ENCODE measurements around the gene DIRAS1. TPM values are rescaled to one million over a fixed set of nuclear protein-coding genes. Genes with fewer than 3 reads are reported as not detected.

DIRAS1 gene, protein sequence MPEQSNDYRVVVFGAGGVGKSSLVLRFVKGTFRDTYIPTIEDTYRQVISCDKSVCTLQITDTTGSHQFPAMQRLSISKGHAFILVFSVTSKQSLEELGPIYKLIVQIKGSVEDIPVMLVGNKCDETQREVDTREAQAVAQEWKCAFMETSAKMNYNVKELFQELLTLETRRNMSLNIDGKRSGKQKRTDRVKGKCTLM
- 8.1 TPM for polyA plus RNA-seq (2013, experiment 1 of 2; ENCODE audit: insufficient read length)
- 7.6 TPM for polyA plus RNA-seq (2013, experiment 2 of 2; ENCODE audit: insufficient read length)

DNA sequence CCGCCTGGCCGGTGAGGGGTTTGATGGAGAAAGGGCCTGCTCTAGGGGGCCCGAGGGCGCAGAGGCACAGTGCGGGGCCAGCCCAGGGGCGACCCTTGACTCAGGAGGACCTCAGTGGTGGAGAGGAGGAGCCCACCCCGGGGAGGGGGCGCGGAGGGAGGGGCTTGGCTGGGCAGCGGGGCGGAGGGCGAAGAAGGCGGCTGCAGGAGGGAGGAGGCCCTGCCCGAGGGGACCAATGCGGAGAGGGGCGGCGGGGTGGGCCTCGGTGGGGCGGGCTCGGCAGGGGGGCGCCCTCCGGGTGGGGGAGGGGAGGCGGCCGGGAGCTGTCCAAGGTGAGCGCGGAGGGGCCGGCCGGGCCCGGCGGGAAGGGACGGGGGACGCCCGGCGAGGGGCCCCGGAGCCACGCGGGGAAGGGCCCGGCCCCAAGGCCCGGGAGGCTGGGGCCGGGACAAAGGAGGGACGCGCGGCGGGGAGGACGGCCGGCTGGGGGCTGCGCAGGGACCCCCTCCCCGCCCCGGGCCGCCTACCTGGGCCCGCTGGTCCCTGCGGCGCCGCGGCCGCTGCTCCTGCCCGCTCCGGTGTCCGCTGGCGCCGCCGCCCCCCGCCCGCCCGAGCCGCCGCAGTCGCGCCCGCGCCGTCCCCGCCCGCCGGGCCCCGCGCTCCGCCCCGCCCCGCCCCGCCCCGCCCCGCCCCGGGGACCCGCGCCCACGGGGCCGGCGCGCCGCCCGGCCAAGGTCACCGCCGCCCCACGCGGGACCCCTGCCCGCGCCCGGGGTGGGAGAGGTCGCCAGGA lies at the start of gene DIRAS1:
Gene DIRAS1, minus strand, starts transcription at position 596 of the 793 bp plus-strand sequence. CDS start 3,566 bp downstream, outside the sequence.
- DNase-seq: no peak

- no peak for DNase-seq
These were observed 49.2 kb upstream of the DIRAS1 start for GRCh38 chr19:2770055-2771013.

- DNase-seq: no peak
These were observed 48.0 kb upstream of the DIRAS1 start for GRCh38 chr19:2769218-2769617.

- DNase-seq: no peak
These were observed 47.4 kb upstream of the DIRAS1 start for GRCh38 chr19:2768365-2769132.

DNA sequence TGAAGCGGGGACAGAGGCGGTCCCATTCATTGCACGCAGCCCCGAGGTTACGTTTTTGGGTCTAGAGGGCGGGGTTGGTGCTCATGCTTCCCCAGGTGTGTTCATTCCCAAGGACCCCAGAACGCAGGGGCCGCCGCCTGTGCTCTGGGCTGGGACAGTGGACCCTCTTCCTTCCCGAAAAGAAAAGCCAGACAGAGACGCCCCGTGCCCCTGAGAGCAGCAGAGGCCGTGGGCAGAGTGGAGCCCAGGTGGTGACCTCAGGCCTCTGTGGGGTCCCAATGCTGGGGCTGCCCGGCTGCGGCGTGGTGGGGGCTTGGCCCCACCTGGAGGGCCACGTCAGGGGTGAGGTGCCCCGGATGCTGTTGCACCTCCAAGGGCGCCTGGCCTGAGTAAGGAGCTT lies 46.5 kb upstream of the DIRAS1 start:
- DNase-seq: no peak

- DNase-seq: no peak
These were observed 45.6 kb upstream of the DIRAS1 start for GRCh38 chr19:2766594-2767372.

- no peak for DNase-seq
These were observed 44.2 kb upstream of the DIRAS1 start for GRCh38 chr19:2765376-2765775.

GRCh38 chr19:2764945-2765344 lies 43.8 kb upstream of the DIRAS1 start:
- DNase-seq: no peak

DNA sequence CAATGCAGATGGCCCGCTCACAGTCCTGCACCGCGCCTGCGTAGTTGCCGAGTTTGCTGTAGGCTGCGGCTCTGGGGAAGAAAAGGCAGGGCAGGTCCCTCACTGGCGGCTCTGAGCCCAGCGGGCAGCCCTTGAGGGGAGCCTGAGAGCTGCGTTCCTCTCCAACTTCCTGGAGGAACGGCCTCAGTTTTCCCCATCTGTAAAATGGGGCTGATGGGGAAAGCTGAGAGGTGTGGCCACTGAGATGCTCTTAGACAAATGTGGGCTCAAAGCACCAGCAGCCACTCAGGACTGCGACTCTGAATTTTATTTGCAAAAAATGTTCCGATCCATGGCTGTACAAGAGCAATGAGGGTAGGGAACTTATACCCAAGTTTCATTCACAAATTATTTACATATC lies 42.5 kb upstream of the DIRAS1 start:
- no peak for DNase-seq

DNA sequence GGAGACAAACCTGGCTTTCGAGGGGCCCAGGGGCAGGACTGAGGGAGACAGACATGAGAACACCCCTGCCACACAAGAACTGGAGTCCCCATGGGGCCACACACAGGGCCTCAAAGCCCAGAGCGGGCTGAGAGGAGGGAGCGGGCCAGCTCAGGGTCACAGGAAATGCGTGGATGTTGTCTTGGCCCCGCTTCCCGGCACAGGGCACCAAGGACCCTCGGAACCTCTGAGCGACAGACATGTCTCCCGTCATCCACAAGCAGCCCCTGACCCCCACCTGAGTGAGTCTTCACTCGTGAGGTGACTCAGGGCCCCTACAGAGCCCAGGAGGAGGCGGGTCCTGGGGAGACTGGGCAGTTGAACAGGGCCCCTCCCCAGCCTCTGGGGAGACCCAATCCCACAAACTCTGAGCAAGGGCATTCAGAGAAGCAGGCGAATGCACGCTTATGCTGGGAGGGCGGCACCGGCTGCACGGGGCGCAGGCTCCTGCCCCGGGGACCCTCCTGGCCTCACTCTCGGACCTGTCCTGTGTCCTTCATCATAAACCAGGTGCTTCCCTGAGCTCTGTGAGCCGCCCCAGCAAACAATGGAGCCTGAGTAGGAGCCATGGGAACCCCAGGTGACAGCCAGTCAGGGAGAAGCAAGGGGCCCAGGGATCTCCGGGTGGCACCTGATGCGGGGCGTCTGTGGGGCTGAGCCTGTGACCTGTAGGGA lies 41.8 kb upstream of the DIRAS1 start:
- DNase-seq: no peak

DNA sequence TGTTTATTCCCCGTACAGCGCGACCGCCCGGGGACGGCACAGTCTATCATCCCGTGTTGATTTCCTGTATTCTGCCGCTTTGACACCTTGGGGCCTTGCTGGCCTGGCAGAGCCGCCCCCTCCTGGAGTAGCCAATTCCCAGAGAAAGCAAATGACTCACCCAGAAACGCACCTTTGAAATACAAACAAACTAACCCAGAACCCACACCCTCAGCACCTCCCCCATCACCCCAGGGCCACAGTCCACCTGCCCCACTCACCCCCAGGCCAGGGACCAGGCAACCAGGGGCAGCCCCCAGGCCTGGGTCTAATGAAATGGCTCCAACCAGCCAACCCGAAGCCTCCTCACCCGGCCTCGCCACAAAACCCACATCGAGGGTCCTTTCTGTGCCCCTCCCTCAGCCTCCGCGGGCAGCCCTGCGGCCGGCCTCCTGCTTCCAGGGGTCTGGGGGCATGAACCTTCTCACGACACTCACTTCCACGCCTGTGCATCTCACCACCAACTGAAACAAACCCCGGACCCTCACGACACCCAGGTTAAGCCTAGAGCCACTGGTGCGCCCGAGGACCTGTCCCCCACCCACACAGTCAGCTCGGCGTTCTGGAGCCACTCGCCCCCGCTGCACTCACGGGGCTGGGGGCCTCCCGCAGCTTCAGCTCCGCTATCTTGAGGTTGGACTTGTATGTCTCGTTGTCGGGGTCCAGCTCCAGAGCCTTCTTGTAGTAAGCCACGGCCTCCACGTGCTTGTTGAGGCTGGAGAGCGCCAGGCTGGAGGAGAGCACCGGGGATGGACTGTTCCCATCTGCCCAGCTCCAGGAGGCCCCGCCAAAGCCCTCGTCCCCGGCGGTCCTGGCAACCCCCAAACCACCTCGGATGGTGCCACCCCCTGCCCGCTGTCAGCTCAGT lies 41.0 kb upstream of the DIRAS1 start:
- no peak for DNase-seq

GRCh38 chr19:2761309-2761677 lies 40.1 kb upstream of the DIRAS1 start:
- DNase-seq: no peak

GRCh38 chr19:2759965-2760364 lies 38.8 kb upstream of the DIRAS1 start:
- no peak for DNase-seq

GRCh38 chr19:2759362-2759761 lies 38.2 kb upstream of the DIRAS1 start:
- DNase-seq: no peak

DNA sequence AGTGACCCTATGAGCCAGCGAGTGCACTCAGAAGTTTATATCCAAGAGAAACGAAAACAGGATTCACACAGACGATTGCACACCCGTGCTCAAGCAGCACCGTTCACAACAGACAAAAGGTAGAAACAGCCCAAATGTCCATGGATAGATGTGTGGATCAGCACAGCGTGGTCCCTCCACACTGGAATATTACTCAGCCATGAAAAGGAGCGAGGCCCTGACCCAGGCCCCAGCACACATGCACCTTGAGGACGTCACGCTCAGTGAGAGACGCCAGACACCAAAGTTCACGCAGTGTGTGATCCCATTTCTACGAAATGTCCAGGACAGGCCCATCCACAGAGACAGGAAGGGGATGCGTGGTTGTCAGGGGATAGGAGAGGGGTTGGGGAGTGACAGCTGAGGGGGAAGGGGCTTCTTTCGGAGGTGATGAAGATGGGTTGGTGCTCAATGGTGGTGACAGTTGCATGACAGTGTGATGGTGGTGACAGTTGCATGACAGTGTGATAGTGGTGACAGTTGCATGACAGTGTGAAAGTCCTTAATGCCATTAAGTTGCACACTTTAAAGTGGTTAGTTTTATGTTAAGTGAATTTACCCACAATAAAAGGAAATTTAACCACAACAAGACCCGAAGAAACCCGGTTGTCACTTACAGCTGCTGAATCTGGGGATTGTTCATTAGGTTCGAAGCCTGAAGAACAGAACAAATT lies 37.6 kb upstream of the DIRAS1 start:
- no peak for DNase-seq

DNA sequence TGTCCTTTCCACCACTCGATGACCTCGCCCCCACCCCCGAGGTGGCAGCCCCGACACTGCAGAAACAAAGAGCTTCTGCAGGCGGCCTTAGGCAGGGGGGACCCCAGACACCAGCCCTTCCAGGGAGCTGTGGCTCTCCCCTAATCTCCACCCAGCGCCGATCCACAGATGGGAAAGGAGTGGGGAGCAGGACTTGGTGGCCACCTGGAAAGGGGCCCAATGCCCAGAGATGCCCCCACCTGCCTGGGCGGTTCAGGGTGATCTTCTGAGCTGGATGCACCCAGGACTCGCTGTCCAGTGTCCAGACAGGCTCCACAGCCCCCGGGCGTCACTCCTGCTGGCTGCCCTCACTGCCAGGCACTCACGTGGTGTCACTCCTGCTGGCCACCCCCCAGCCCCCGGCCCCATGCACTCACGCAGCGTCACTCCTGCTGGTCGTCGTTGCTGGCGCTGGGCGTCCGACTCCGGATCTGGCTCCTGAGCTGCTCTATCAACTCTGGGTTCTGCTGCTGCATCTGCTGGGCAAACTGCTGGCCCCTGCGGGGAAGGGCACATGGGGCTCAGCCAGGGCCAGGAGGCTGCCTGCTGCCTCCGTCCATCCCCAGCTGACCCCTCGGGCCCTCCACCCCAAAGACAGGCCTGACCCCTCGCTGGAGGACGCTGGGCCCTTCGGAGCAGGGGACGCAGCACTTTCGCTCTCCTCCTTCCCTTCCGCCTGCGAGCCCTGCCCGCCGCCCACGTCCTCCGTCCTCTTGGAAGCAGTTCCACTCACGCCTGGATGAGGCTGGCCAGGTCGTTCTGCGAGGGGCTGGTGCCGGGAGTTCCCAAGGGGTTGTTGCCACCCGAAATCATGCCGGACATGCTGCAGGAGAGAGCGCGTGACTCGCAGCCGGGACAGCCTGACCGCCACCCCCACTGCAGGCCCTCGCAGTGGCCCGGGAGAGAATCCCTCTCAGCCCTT lies 36.0 kb upstream of the DIRAS1 start:
- no peak for DNase-seq

- DNase-seq: no peak
These were observed 35.3 kb upstream of the DIRAS1 start for GRCh38 chr19:2756477-2756876.

- DNase-seq: no peak
These were observed 34.6 kb upstream of the DIRAS1 start for GRCh38 chr19:2755811-2756210.

Data from fibroblast of skin of scalp (primary cell).